Measurements from ENCODE around the gene GPRASP2. TPM values are rescaled to one million over a fixed set of nuclear protein-coding genes. Genes with fewer than 3 reads are reported as not detected.

The GPRASP2 gene
- total RNA-seq, 2 donors from 2014 or later: 12.9 to 20.8 TPM

- no peak for TF ChIP-seq CTCF (conservative IDR thresholded peaks at IDR 0.05)
- peaks cover 8% of the 10 kb centered on the region for H3K4me1 Mint-ChIP-seq
- H3K9me3 ChIP-seq (ENCODE audit: control insufficient read depth, low read length): no peaks in the 10 kb centered on the region
- no peak for DNase-seq
- H3K4me1 ChIP-seq (ENCODE audit: control insufficient read depth, insufficient read depth, low read length): no peaks in the 10 kb centered on the region
- H3K36me3 Mint-ChIP-seq (ENCODE audit: low read depth): no peaks in the 10 kb centered on the region
- H3K27ac ChIP-seq (ENCODE audit: low read depth, low read length): no peak overlapping the region
- H3K4me3 Mint-ChIP-seq: no peak overlapping the region
- H3K36me3 ChIP-seq (ENCODE audit: control insufficient read depth, insufficient read depth, low read length): no peaks in the 10 kb centered on the region
- no peaks in the 10 kb centered on the region for H3K27me3 Mint-ChIP-seq (ENCODE audit: insufficient read depth)
- no peak overlapping the region for H3K4me3 ChIP-seq (ENCODE audit: low read length)
- peaks cover 47% of the 10 kb centered on the region for H3K9me3 Mint-ChIP-seq
- no peak overlapping the region for H3K9ac ChIP-seq (ENCODE audit: extremely low read depth, low read length, poor library complexity, severe bottlenecking)
- no CpG with 5 or more reads among the region's 1 CpG for WGBS, 2 experiments (ENCODE audit: insufficient coverage in 1 of 2, insufficient read length in 1 of 2)
- H3K27me3 ChIP-seq (ENCODE audit: control insufficient read depth, insufficient read depth, low read length, poor library complexity, severe bottlenecking): no peaks in the 10 kb centered on the region
- no peak overlapping the region for H3K27ac Mint-ChIP-seq
Measured at GRCh38 chrX:102744307-102744706, 32.1 kb downstream of the GPRASP2 start.

DNA sequence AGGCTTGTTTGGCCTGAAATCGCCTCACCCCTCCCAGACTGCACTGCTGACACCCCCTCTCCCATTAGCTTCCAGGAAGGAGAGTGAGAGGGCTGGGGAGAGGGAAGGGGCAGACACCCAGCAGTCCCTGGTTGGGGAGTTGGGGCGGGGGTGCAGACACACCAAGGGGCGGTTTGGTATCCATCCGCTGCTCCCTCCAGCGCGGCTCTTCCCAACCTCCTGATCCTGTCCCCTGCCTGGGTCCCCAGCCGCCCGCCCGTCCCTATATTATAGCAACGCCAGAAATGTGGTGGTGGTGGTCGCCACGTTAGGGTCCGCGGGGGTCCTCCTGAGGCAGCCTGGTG lies 33.2 kb downstream of the GPRASP2 start:
- no peaks in the 10 kb centered on the region for H3K9me3 ChIP-seq (ENCODE audit: control insufficient read depth, low read length)
- no peak overlapping the region for H3K9ac ChIP-seq (ENCODE audit: extremely low read depth, low read length, poor library complexity, severe bottlenecking)
- Mint-ChIP-seq H3K27me3 (ENCODE audit: insufficient read depth) (no peaks in the 10 kb centered on the region), H3K4me1 (no peaks in the 10 kb centered on the region), H3K9me3 (peaks cover 40% of the 10 kb centered on the region), H3K36me3 (ENCODE audit: low read depth) (no peaks in the 10 kb centered on the region), H3K27ac (no peak overlapping the region), H3K4me3 (peak overlapping the region; percentile 75)
- H3K36me3 ChIP-seq (ENCODE audit: control insufficient read depth, insufficient read depth, low read length): no peaks in the 10 kb centered on the region
- 11% methylated on average over 10 of the region's 14 CpGs; no CpG with 5 or more reads in 1 of the 2 experiments for WGBS, 2 experiments (ENCODE audit: insufficient coverage in 1 of 2, insufficient read length in 1 of 2)
- H3K27ac ChIP-seq (ENCODE audit: low read depth, low read length): no peak overlapping the region
- H3K4me3 ChIP-seq (ENCODE audit: low read length): no peak overlapping the region
- no peak for DNase-seq
- TF ChIP-seq CTCF (conservative IDR thresholded peaks at IDR 0.05): no peak
- H3K27me3 ChIP-seq (ENCODE audit: control insufficient read depth, insufficient read depth, low read length, poor library complexity, severe bottlenecking): no peaks in the 10 kb centered on the region
- H3K4me1 ChIP-seq (ENCODE audit: control insufficient read depth, insufficient read depth, low read length): no peaks in the 10 kb centered on the region

- Mint-ChIP-seq H3K36me3 (ENCODE audit: low read depth) (no peaks in the 10 kb centered on the region), H3K4me1 (no peaks in the 10 kb centered on the region), H3K9me3 (peaks cover 41% of the 10 kb centered on the region), H3K27ac (no peak overlapping the region), H3K27me3 (ENCODE audit: insufficient read depth) (no peaks in the 10 kb centered on the region), H3K4me3 (peak overlapping the region; percentile 75)
- H3K4me3 ChIP-seq (ENCODE audit: low read length): peak overlapping the region; percentile 80
- H3K27ac ChIP-seq (ENCODE audit: low read depth, low read length): no peak overlapping the region
- H3K9ac ChIP-seq (ENCODE audit: extremely low read depth, low read length, poor library complexity, severe bottlenecking): peak overlapping the region; percentile 34
- no peaks in the 10 kb centered on the region for H3K4me1 ChIP-seq (ENCODE audit: control insufficient read depth, insufficient read depth, low read length)
- no peaks in the 10 kb centered on the region for H3K36me3 ChIP-seq (ENCODE audit: control insufficient read depth, insufficient read depth, low read length)
- no peaks in the 10 kb centered on the region for H3K27me3 ChIP-seq (ENCODE audit: control insufficient read depth, insufficient read depth, low read length, poor library complexity, severe bottlenecking)
- H3K9me3 ChIP-seq (ENCODE audit: control insufficient read depth, low read length): no peaks in the 10 kb centered on the region
- peak; percentile 78 for DNase-seq
- TF ChIP-seq CTCF (conservative IDR thresholded peaks at IDR 0.05): no peak
- WGBS, 2 experiments (ENCODE audit: insufficient coverage in 1 of 2, insufficient read length in 1 of 2): 2 to 14% methylated on average over 4 to 60 of the region's 61 CpGs
Measured at GRCh38 chrX:102745857-102746584, 33.8 kb downstream of the GPRASP2 start.
